Hypothalamus (tissue), 51 donors: ENCODE measurements around the gene SAFB.

Experiments
- DNase-seq, 51 donors: peaks; one replicate each; lab custom pipeline; 2025; lab: John Stamatoyannopoulos, UW

The SAFB gene

DNA sequence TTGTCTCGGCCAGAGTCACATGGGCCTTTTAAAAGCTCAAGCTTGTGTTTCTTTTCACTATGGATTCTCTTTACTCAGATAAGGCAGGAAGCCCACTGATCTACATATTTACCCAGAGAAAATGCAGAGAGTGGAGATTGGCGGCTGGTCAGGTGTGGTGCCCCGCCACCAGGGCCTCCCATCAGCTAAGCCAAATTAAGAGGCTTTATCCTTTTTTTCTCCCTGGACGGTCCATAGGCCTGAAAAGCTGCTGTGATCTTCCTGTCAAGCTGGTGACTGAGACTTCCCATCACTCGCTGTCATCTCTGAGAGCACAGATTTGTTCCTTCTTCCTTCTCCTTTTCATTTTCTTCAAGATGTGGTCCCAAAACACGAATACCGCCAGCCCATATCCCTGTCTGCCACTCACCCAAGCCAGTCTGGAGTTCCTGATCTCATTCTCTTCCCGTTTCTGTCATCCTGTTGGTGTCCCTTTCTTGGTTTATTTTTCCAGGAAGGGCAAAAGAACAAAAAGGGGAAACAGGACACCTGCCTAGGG, 1.9 kb downstream of the SAFB start:
- no peak for DNase-seq

DNA sequence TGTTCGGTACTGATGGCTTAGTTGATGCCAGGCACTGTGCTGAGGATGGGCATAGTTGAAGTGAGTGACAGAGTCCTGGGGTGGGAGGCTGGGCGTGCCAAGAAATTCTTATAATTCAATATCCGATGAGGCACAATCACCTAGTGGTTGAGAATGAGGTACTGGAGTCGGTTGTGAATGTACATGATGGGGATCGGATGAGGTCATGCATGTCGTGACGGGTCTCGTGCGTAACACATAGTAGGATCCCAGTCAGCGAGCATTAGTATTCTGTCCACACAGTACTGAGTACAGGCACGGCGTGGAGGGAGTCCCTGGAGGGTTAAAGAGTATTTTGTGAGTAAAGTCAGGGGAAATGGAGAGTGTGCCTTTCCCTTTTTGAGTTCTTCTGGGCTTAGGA, 2.8 kb downstream of the SAFB start:
- no peak for DNase-seq

DNA sequence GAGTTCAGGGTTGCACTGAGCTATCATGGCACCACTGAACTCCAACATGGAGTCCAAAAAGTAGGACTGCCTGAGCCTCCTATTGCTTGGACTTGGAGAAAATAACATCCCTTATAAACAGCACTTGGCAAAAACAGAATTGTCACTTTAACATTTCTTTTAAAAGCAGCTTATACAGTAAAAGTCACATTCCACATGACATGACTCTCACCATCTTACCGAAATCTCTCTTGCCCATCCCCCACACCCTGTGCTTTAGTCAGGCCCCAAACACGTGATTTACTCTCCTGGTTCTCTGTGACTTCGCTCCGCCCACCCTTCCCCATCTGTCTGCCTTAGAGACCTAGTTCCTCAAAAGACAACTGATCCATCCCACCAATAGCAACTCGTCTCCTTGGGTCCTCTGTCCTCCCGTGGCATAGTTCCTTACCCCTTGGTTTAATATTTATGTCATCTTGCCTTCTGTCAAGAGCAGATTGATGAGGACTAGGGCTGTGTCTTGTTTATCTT, 4.6 kb downstream of the SAFB start:
- DNase-seq: peak in 14 of 51 donors; percentile 4 to 57 (median 16)

DNA sequence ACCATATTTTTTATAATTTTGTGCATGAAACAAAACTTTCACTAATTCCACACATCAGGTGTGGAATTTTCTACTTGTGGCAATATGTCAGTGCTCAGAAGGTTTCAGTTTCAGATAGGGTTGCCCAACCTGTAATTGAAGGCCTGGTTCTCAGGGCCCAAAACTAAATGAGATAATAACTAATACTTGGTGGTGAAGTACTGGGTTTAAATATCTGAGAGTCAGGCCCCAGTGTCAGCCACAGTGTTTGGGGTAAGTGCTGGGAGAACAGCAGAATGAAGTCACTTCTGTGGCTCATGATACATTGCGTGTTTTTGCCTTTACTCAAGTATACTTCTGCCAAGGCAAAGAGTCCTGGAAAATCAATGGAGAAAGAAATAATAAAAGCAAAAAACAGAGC, 5.6 kb downstream of the SAFB start:
- no peak for DNase-seq

- no peak for DNase-seq
Measured at GRCh38 chr19:5628919-5629481, 6.1 kb downstream of the SAFB start.

DNA sequence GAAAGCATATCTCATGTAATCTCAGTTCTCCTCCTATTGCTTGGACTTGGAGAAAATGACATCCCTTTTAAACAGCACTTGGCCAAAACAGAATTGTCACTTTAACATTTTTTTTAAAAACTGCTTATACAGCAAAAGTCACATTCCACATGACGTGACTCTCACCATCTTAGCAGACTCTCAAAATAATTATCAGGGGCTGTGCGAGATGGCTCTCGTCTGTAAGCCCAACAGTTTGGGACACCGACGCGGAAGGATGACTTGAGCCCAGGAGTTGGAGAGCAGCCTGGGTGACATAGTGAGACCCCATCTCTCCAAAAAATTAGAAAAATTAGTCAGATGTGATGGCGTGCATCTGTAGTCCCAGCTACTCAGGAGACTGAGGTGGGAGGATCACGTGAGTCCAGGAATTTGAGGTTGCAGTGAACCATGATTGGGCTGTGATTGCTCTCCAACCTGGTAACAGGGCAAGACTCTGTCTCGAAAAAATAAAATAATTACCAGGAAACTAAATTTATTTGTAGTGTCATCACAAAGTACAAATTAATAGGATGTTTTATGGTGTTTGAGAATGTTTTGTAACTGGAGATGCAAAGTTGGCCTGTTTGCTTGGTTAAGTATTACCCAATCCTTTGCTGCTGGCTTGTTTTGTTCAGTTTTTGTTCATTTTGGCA, 8.8 kb downstream of the SAFB start:
- no peak for DNase-seq

GRCh38 chr19:5632241-5632612, 9.3 kb downstream of the SAFB start:
- no peak for DNase-seq

- DNase-seq: no peak
Measured at GRCh38 chr19:5632657-5633056, 9.8 kb downstream of the SAFB start.

DNA sequence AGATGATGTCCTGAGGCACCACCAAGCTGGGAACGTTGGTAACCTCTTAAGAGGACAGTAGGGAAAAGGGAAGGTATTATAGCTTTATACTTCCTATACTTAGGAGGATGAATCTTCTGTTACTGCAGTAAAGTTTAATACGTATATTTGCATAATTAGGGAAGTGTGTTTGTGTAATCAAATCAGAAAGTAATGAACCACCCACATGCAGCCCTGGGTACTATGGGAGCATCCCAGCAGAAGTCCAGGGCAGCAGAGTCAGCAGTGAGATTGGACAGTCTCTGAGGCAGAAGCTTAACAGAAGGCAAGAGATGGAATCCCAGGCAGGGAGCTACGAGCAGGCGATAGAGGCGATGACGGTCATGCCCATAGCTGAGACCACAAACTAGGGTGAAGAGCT, 12.5 kb downstream of the SAFB start:
- no peak for DNase-seq

GRCh38 chr19:5637971-5638370, 15.1 kb downstream of the SAFB start:
- no peak for DNase-seq

- DNase-seq: no peak
Measured at GRCh38 chr19:5641171-5641570, 18.3 kb downstream of the SAFB start.

DNA sequence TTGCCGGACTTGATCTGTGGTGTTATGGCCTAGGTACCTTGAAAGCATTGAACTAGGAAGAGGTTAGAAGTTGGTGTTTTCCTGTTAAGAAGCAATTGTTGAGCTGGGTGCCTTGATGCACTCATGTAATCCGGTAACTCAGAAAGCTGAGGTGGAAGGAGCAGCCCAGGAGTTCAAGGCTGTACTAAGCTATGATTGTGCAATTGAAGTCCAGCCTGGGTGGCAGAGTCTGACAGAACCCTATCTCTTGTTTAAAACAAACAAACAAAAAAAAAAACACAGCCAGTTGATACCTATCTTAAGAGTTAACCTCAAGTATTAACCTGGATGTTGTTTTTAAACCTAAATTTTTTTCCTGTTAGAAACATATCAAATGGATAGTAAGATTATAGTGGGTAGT, 19.3 kb downstream of the SAFB start:
- no peak for DNase-seq

- no peak for DNase-seq
Measured at GRCh38 chr19:5643060-5643459, 20.2 kb downstream of the SAFB start.

DNA sequence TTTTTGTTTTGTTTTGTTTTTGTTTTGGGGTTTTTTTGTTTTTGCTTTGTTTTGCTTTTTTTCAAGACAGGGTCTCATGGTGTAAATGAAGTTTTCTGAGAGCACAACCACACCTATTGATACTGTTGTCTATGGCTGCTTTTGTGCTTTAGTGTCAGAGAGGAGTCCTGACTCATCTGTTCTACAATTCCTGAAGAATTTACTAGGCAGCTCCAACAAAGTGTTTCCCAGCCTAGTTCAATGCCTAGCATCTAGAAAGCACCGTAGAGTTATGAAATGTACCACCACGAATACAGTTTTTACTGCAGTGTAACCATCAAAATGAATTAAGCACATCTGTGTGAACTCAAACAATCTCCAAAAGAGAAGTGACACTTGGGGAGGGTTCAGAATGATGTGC, 21.2 kb downstream of the SAFB start:
- DNase-seq: no peak

- DNase-seq: no peak
Measured at GRCh38 chr19:5645409-5645808, 22.5 kb downstream of the SAFB start.

DNA sequence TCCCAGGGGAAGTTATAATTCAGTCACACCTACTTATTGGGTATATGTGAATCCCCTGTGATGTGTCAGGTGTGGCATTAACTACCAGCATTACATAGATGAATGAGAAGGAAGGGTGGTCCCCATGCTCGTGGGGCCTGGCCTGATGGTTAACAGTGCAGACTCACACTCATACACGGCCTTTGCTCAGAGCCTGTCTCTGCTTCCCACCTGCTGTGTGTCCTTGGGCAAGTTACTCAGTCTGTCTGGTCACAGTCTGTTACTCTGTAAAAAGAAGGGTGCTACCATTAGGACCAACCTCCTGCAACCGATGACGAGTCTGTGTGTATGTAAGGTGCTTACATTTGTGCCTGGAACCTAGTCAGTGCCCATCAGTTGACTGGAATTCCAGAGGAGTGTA, 23.8 kb downstream of the SAFB start:
- DNase-seq: no peak

DNA sequence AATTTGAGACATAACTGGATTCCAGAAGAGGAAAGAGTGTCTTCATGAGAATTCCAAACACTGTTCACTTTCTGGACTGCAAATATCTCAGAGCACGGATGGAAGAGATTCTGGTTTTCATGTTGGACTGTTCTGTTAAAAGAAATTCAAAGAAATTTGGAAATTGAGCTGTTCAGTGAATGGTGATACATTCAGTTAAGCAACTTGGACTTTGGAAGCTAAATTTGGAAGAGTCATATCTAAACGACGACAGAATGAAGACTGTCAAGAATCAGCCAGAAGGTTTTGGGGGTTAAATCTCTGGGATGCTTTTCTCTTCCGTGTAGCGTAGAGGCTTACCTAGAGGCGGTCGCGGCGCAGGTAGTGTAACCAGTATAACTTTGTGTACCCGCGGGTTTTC, 25.6 kb downstream of the SAFB start:
- no peak for DNase-seq

DNA sequence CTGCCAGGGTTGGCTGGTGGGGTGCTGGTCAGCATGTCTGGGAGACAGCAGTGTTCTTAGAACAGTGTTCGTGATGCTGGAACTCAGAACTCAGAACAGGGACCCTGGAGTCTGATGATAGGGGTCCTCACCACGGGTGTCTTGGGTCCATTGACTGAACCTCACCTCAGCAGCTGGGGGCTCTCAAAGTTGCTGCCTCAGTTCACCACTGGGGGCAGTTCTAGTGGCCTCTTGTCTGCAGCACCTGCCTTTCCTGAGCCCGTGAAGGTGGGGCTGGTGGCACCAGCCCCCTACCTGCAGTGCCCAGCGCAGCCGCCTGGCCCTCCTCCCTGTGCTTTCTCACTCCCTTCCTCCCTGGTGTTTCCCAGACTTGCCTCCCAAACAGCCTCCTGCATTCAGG, 28.5 kb downstream of the SAFB start:
- DNase-seq: no peak

- DNase-seq: no peak
Measured at GRCh38 chr19:5652261-5652660, 29.4 kb downstream of the SAFB start.

DNA sequence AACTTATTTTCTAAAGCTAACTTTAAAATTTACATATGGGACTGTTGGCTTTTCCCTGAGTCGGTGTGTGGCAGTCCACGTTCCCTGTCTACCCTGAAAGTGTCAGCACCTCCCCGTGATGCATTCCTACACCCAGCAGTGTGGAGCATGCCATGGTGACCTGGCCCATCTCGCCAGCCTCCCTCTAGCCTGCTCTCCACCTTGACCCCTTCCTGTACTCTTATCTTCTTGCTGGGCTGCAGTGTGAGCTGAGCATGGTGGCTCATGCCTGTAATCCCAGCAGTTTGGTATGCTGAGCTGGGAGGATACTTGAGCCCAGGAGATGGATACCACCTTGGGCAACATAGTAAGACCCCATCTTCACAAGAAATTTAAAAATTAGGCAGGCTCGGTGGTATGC, 32.0 kb downstream of the SAFB start:
- no peak for DNase-seq

GRCh38 chr19:5655412-5655811, 32.5 kb downstream of the SAFB start:
- no peak for DNase-seq

GRCh38 chr19:5661483-5661882, 38.6 kb downstream of the SAFB start:
- DNase-seq: no peak

DNA sequence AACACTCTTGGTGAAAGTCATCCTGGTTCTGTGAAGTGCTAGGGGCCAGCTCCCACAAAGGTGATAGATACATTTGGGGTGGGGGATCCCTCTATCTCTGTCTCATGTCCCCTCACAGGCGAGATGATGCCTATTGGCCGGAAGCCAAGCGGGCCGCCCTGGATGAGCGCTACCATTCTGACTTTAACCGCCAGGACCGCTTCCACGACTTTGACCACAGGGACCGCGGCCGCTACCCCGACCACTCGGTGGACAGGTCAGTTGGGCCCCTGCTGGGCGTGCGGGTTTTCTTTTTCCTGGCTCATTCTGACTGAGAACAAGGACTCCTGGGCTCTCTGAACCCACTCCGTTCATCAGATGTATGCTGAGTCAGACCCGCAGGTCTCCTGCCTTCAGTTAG, 41.0 kb downstream of the SAFB start:
- no peak for DNase-seq
